UCSD-AML1 (cell line): ENCODE measurements around the gene ESRRB.
"Not testable (repeated sequence)": the region's sequence is repeated elsewhere in the genome, so short reads cannot be mapped to it uniquely, and the experiment has no call there.

ENCODE experiments used
- DNase-seq: peaks from one replicate; lab custom pipeline; 2025; ENCODE audit not compliant: unreplicated experiment; lab: John Stamatoyannopoulos, UW

ESRRB gene

GRCh38 chr14:76536636-76537035, 160.7 kb downstream of the ESRRB start:
- DNase-seq, result not testable (repeated sequence)

GRCh38 chr14:76537906-76538647, 162.1 kb downstream of the ESRRB start:
- no peak for DNase-seq

- DNase-seq, result no peak
These were observed 162.7 kb downstream of the ESRRB start for GRCh38 chr14:76538648-76539008.

GRCh38 chr14:76539130-76539529, 163.2 kb downstream of the ESRRB start:
- DNase-seq, result no peak

GRCh38 chr14:76541594-76542219, 165.8 kb downstream of the ESRRB start:
- DNase-seq, result no peak

- DNase-seq, result peak; percentile 27
These were observed 170.7 kb downstream of the ESRRB start for GRCh38 chr14:76546426-76547221.

- no peak for DNase-seq
These were observed 171.9 kb downstream of the ESRRB start for GRCh38 chr14:76547831-76548230.

- no peak for DNase-seq
These were observed 174.6 kb downstream of the ESRRB start for GRCh38 chr14:76550534-76550933.

- DNase-seq, result no peak
These were observed 175.2 kb downstream of the ESRRB start for GRCh38 chr14:76551116-76551515.
